Heart right ventricle (tissue), 16 donors: ENCODE measurements around the gene KRTAP10-12. TPM values are rescaled to one million over a fixed set of nuclear protein-coding genes. Genes with fewer than 3 reads are reported as not detected.

Source experiments
- ATAC-seq, 8 donors: fragments of 200-7000 bp; cut with Tn5 transposase; one replicate each; pipeline ENCODE4 v1.9.1; 2020; ENCODE audit warnings: mild to moderate bottlenecking in 8 of 8, moderate library complexity in 8 of 8, moderate number of reproducible peaks in 1 of 8
- DNase-seq, 2 donors: peaks; one replicate each; pipeline ENCODE4 v3.0.0-alpha.2; 2020
- H3K27ac ChIP-seq, 10 donors: fragments of 200-600 bp; sonication (generic) in 2 of 10; one replicate each; pipeline versions ENCODE4 v1.5.0 to v1.8.0; 2020 to 2022; ENCODE audit warnings: mild to moderate bottlenecking in 3 of 10
- H3K27me3 ChIP-seq, 7 donors: fragments of 200-600 bp; one replicate each; pipeline ENCODE4 v1.8.0; 2021 to 2022; ENCODE audit warnings: mild to moderate bottlenecking in 2 of 7
- H3K36me3 ChIP-seq, 9 donors: fragments of 200-600 bp; sonication (generic) in 1 of 9; one replicate each; pipeline versions ENCODE4 v1.5.0 to v1.8.0; 2020 to 2022; ENCODE audit warnings: mild to moderate bottlenecking in 2 of 9
- H3K4me1 ChIP-seq, 9 donors: fragments of 200-600 bp; sonication (generic) in 1 of 9; one replicate each; pipeline versions ENCODE4 v1.5.0 to v1.8.0; 2020 to 2022; ENCODE audit warnings: mild to moderate bottlenecking in 4 of 9
- H3K4me3 ChIP-seq, 10 donors: fragments of 200-600 bp; sonication (generic) in 2 of 10; one replicate each; pipeline versions ENCODE4 v1.5.0 to v1.8.0; 2020 to 2022; ENCODE audit warnings: mild to moderate bottlenecking in 7 of 10, moderate library complexity in 2 of 10
- H3K9me3 ChIP-seq, 11 donors: fragments of 200-600 bp in 10 of 11; sonication (generic) in 2 of 11; one replicate each; pipeline versions ENCODE4 v1.5.0 to v1.8.0; 2013 to 2022; ENCODE audit warnings: mild to moderate bottlenecking in 2 of 11, control low read depth in 1 of 11, moderate library complexity in 1 of 11
- CTCF ChIP-seq, 9 donors: fragments of 200-600 bp; sonication (generic) in 2 of 9; IDR thresholded peaks; one replicate each; pipeline versions ENCODE4 v1.5.0 to v1.8.0; 2021 to 2022; ENCODE audit warnings: antibody characterized with exemption in 9 of 9, mild to moderate bottlenecking in 5 of 9, moderate library complexity in 1 of 9
- WGBS, 2 donors: extraction: QIAGEN DNeasy Blood & Tissue Kit; methylation state at CpG; one replicate each; pipeline ENCODE4 v1.1.7; 2013; ENCODE audit warnings: inconsistent platforms in 1 of 2; 5-methylcytosine and 5-hydroxymethylcytosine counted together
- intact Hi-C, 10 donors: fragments of 100-400 bp; cut with DNase I; formaldehyde crosslinking; loops; one replicate each; pipeline versions ENCODE4 v1.11.1 to v1.14.2; 2022
- polyA plus RNA-seq, 2 donors: library from polyadenylated mRNA; stranded (reverse); fragments of 200-250 nt; gene quantifications; one replicate each; pipeline ENCODE4 v1.2.3, GENCODE V29; 2013
- total RNA-seq, 10 donors: library from RNA; stranded (reverse); fragmentation: NEBNext Ultra II Directional in 3 of 10; extraction: Animal tissue kit (Norgen Biotek cat#: 25700) in 3 of 10; gene quantifications; one replicate each; pipeline versions ENCODE4 v1.2.1 to v1.2.4, GENCODE V29; 2021 to 2023
- donor health status: Arrhythmogenic right ventricular cardiomyopathy.
- donor health status: ischemic (EF 13 %, LVEDD 7.1; RV severe dilation, severe dysfunction).
- donor health status: healthy with polysubstance abuse.
- donor health status: DM: no; HTN: yes; CAD: no.
- donor health status: DM: no; HTN: no; CAD: no.
- donor health status: ischemic (EF 25% LVEDD 6.9; RV normal size, moderate dysfunction).
- donor health status: ischemic (EF 25% LVEDD 5.7; RV mildly dilated, moderate dysfunction).
- donor health status: healthy.
- donor health status: DM: yes; HTN: yes; CAD: no.
- donor health status: Ischemic cardiomyopathy.
- donor health status: ischemic (EF 35%, LVEDD 5.7; RV mildly dilated, moderate dysfunction).
- donor health status: nonischemic (EF 11% LVEDD 7.7; RV severe dilation, severe dysfunction).
- donor health status: DM: yes; HTN: yes; CAD: no.
- donor health status: PGD.
- donor health status: ischemic (EF 29% LVEDD 5.4; RV normal size, mild dysfunction).
- donor health status: nonischemic (EF 23%, LVEDD 6.1; RV moderate dilation, normal function).

The KRTAP10-12 gene
- total and polyA plus RNA-seq, 12 donors: not detected

- peaks cover 0 to 96% (median 91%) of the 10 kb centered on the region in 7 donors for H3K27me3 ChIP-seq
Measured at GRCh38 chr21:44706026-44706705, 9.2 kb downstream of the KRTAP10-12 start.

GRCh38 chr21:44706706-44707581, 10.0 kb downstream of the KRTAP10-12 start:
- WGBS, 2 donors: 1 to 4% methylated on average over 43 to 46 of the region's 46 CpGs
- ATAC-seq (no peak), DNase-seq (no peak)
- H3K27ac ChIP-seq: no peak overlapping the region
- H3K4me3 ChIP-seq: no peak overlapping the region
- no peak for TF ChIP-seq CTCF (IDR thresholded peaks at IDR 0.05)
- H3K36me3 ChIP-seq: no peaks in the 10 kb centered on the region
- intact Hi-C loops: no loop called here
- H3K4me1 ChIP-seq: peaks cover 0 to 39% (median 17%) of the 10 kb centered on the region in 9 donors
- H3K27me3 ChIP-seq: peaks cover 0 to 96% (median 91%) of the 10 kb centered on the region in 7 donors
- H3K9me3 ChIP-seq: no peaks in the 10 kb centered on the region

More at GRCh38 chr21:44706026-44706705, 9.2 kb downstream of the KRTAP10-12 start:
- no peaks in the 10 kb centered on the region for H3K9me3 ChIP-seq
- H3K4me1 ChIP-seq: peaks cover 0 to 32% (median 14%) of the 10 kb centered on the region in 9 donors
- intact Hi-C loops: no loop called here
- H3K27ac ChIP-seq: no peak overlapping the region
- no peaks in the 10 kb centered on the region for H3K36me3 ChIP-seq
- 3 to 5% methylated on average over 51 to 54 of the region's 54 CpGs for WGBS, 2 donors
- no peak overlapping the region for H3K4me3 ChIP-seq
- no peak for DNase-seq
- TF ChIP-seq CTCF (IDR thresholded peaks at IDR 0.05): no peak
- no peak for ATAC-seq

- Histone ChIP-seq H3K9me3 (no peaks in the 10 kb centered on the region), H3K4me1 (peaks cover 0 to 39% (median 17%) of the 10 kb centered on the region in 9 donors), H3K27me3 (peaks cover 0 to 98% (median 91%) of the 10 kb centered on the region in 7 donors), H3K36me3 (no peaks in the 10 kb centered on the region), H3K4me3 (no peak overlapping the region), H3K27ac (no peak overlapping the region)
- ATAC-seq (peak in 5 of 8 donors; percentile 15 to 65 (median 34)), DNase-seq (no peak)
- 2 to 4% methylated on average over 13 of the region's 13 CpGs for WGBS, 2 donors
- intact Hi-C loops: no loop called here
- no peak for TF ChIP-seq CTCF (IDR thresholded peaks at IDR 0.05)
Measured at GRCh38 chr21:44708213-44708865, 11.4 kb downstream of the KRTAP10-12 start.

- 4 to 8% methylated on average over 24 to 25 of the region's 25 CpGs for WGBS, 2 donors
- DNase-seq: no peak
- H3K27ac ChIP-seq: no peak overlapping the region
- peak overlapping the region in 3 of 10 donors; percentile 9 to 24 (median 15) for H3K4me3 ChIP-seq
- intact Hi-C loops: no loop called here
- peaks cover 0 to 39% (median 17%) of the 10 kb centered on the region in 9 donors for H3K4me1 ChIP-seq
- TF ChIP-seq CTCF (IDR thresholded peaks at IDR 0.05): no peak
- no peaks in the 10 kb centered on the region for H3K9me3 ChIP-seq
- H3K27me3 ChIP-seq: peaks cover 0 to 98% (median 91%) of the 10 kb centered on the region in 7 donors
- ATAC-seq: no peak
- H3K36me3 ChIP-seq: no peaks in the 10 kb centered on the region
Measured at GRCh38 chr21:44708866-44709425, 12.0 kb downstream of the KRTAP10-12 start.
